Iris pigment epithelial cell (primary cell): ENCODE measurements around the gene ABHD15.

Source experiments
- DNase-seq: peaks from one replicate; pipeline ENCODE4 v3.0.0-alpha.2; 2011; ENCODE audit warnings: low read depth

The ABHD15 gene

GRCh38 chr17:29583324-29584248 lies 16.7 kb upstream of the ABHD15 start:
- no peak for DNase-seq

GRCh38 chr17:29582772-29583171 lies 15.9 kb upstream of the ABHD15 start:
- DNase-seq, result no peak

DNA sequence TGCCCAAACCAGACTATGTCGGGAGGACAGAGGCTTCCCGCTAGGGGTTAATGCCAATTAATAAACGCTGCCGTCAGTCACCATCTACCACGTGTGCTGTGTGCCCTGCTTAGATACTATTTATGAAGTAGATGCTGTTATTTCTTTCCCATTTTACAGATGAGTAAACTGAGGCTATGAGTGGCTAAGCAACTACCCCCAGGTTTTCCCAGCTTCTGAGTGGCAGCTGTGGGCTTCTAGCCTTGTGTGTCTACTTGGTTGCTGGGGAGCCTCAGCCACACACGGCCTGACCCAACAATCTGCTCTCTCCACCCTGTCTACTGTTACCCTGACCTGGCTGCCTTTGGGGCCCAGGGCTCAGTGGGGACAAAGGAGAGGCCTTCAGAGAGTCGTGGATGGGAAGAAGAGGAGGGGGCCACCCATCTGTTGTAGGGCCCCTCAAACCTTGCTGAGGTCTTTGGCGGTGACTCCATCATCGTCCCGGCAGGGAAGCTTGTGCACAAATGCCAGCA lies 15.5 kb upstream of the ABHD15 start:
- DNase-seq, result no peak

DNA sequence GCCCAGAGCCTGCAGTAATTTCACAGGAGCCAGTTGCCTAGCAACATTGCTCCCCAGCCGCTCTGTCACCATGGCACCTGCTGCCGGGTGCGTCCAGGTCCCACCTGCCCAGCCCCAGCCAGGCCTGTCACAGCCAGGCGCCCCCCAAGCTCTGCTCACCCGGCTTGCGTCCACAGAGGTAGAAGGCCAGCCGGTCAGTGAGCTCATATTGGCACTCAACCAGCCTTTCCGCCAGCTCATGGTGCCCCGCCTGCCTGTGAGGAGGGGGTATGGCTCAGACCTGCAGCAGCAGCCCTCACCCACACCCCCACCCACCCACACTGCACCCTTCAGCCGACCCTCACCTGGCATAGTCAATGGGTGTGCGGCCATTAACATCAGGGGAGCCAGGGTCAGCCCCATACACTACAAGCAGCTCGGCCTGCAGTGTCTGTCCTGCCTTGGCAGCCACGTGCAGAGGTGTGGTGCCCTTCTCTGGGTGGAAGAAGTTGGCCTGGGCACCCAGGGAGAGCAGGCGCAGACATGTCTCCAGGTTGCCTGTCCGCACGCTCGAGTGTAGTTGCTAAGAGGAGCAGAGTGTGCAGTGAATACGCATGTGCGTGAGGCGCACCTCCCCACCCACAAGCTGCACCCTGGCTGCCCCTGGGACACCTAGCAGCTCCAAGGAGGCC lies 14.9 kb upstream of the ABHD15 start:
- DNase-seq, result no peak

DNA sequence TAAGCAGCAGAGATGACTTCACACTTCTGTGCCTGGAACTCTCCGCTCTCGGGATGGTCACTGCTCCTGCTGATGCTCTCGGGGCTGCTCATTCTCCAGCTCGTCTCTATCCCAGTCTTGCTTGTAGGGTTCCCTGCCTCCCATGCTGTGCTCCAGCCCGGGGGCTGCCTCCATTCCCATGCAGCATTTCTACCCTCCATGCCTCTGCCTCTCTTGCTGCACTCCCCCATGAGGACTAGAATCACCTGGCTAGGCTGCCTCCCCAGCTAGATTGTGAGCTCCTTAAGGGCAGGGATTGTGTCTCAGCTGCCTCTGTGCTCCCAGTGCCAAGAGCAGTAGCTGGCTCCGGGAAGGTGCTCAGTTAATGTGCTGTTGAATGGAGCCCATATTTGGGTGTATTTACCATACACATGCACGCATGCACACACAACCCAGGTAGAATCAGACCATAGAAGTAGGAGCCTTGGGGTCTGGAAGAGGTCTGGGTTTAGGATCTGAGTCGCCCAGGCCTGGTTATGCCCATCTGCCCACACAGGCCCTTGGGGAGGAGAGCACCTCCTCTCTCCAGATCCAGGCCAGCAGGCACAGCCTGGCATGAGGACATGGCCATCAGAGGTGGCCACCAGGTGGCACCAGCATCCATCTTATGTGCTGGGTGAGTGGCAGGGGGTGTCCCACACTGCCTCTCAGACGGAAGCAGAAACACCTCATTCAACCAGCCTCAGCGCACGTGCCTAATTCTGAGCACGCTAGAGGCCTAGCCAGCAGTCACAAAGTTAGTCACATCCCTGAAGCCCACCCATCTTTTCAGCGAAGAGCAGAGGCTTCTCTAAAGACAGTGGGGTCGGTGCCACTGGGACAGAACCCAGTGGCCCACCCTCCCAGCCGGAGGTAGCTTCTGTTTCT lies 13.3 kb upstream of the ABHD15 start:
- peak; percentile 73 for DNase-seq

DNA sequence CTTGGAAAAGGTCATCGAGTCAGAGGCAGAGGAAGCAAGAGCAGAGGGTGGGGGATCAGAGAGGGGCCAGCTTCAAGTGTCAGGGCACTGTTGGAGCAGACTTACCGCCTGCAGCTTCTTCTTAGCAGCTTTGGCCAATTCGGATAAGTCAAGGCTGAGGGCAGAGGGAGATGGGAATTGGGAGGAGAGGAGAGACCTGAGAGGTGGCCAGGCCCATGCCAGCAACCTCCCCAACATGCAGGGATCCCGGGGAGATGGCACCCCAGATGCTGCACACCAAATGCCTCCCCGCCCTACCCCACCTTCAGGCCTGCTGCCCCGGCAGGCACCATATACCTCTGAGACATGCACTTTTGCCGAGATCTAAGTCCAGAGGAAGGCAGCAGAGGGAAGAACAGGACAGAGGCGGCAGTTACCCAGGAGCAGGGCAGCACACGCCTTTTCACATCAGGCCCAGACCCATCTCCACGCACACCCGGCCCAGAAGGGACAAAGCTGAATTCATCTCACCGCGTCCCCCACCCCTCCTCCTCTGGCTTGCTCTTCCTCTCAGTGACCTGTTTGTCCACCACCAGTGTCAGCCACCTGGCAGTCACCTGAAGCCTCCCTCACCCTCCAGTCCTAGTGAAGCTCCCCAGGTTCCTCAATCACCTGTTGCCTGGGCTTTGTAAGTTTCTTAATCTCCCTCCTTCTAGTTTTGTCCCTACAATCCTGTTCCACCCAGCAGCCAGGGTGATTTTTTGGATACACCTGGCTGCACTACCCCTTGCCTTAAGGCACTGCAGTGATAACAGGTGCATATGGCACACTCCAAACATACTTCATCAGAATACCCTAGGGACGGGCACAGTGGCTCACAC lies 12.0 kb upstream of the ABHD15 start:
- no peak for DNase-seq

DNA sequence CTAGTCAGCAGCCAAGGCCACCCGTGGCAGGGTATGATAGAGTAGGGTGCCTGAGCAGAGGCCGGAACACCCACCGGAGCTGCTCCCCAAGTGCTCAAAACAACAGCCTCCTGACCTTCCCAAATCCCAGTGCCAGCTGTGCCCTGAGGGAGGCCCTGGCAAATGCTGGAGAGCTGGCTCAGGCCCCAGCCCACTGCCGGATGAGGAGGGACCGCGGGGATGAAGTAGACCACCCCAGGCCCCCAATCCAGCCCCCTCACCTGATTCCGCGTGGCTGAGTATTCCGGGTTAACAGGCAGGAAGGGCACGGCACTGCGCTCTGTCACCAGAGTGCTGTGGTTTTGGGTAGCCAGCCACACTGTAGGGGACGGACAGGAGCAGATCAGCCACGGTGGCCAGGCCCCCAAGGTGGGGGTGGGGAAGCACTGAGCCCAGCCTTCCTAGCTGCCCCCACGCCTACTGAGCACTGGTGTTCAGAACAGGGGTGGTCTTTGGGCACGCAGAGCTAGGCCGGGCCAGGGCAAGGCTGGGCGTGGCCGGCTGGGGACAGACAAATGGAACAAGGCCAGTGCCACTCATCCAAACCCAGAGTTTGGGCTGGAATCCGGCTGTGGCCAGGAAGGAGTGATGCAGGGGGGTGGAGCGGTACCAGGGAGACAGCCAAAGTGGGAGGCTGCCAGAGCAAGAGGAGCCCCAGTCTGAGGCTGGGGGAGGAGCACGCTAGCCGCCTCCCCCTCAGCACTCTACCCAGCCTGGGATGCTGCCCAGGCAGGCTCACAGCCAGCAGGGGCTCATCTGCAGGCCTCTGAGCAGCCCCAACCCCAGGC lies 10.8 kb upstream of the ABHD15 start:
- DNase-seq, result no peak

DNA sequence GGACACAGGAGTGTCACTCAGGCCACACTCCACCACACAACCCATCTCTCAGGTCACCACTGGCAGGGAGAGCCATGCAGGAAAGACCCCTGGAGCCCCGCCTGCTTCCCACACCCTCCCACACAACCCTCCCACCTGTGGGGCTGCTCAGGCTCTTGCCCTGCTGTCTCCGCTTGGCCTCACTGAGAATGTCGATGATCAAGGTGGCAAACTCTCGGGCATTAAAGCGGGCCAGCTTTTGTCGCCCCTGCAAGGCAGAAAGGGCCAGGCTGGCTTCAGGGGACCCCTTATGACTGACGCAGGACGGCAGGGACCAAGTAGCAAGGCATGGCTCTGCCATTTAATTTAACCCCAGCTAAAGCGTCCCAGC lies 10.1 kb upstream of the ABHD15 start:
- no peak for DNase-seq

GRCh38 chr17:29576214-29577000 lies 9.6 kb upstream of the ABHD15 start:
- DNase-seq, result no peak

DNA sequence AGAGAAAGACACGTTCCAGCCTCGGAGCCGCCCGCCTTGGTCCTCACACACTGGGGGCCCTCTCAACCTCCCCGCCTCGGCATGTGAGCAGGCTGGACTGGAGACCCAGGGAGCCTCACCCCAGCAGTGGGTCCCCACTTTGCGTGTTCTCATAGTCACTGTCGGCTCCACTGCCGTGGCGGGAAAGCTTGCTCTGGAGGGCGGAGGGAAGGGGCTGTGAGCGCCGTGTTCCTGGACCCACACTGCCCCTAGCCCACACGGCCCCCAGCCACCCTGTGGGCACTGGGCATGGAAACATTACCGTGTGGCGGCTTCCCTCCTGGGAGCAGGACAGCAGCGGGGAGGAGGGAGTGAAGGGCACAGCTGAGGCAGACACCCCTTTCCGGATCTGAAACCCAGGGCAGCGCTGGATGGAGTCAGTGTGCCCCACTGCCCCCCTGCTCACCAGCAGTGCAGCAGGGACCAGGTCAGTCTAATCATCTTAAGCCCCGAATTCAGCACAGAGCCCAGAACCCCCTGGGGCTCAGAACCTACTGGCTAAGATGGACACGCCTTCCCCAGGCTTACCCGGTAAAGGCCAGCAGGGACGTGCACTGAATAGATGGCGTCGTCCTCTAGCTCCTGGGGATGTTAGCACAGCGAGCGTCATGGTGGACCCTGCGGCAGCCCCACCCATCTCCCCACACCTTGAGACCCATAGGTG lies 8.8 kb upstream of the ABHD15 start:
- no peak for DNase-seq

GRCh38 chr17:29574732-29575510 lies 8.1 kb upstream of the ABHD15 start:
- DNase-seq, result no peak

DNA sequence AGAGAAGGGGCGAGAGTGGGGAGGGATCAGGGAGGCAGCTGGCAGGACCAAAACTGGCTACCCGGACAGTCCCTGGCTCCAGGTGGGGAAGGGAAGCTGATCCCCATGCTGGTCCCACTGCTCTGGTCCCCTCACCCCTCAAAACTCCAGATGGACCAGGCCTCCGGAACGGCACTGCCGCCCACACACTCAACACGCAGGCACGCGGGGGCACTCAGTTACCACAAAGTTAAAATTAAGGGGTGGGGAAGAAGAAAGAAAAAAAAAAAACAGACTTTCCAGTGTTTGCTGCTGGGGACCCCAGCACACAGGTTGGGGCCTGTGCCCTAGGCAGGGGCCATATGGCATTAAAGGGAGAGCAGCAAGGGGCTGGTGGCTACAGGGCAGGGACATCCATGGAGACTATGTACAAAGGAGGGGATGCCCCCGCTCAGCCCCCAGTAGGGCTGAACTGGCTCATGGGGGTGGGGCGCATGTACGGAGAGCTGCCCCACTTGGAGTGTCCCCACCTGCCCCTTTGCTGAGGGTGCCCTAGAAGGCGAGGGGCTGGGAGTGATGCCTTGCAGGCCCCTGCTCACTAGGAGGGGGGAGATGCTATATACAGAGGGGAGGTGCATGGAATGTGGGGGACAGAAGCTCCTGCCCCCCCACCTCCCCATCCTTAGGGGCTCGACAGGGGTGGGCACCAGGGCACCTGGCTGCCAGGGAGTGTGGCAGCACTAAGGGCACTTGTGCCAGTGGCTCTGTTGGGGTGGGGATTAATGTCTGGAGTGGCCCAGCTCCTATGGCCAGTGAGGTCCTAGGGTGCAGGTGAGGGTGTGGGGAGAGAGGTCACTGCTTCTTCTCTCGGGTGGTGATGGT lies 7.3 kb upstream of the ABHD15 start:
- DNase-seq, result no peak

- DNase-seq, result no peak
These were observed 6.7 kb upstream of the ABHD15 start for GRCh38 chr17:29573558-29573869.

DNA sequence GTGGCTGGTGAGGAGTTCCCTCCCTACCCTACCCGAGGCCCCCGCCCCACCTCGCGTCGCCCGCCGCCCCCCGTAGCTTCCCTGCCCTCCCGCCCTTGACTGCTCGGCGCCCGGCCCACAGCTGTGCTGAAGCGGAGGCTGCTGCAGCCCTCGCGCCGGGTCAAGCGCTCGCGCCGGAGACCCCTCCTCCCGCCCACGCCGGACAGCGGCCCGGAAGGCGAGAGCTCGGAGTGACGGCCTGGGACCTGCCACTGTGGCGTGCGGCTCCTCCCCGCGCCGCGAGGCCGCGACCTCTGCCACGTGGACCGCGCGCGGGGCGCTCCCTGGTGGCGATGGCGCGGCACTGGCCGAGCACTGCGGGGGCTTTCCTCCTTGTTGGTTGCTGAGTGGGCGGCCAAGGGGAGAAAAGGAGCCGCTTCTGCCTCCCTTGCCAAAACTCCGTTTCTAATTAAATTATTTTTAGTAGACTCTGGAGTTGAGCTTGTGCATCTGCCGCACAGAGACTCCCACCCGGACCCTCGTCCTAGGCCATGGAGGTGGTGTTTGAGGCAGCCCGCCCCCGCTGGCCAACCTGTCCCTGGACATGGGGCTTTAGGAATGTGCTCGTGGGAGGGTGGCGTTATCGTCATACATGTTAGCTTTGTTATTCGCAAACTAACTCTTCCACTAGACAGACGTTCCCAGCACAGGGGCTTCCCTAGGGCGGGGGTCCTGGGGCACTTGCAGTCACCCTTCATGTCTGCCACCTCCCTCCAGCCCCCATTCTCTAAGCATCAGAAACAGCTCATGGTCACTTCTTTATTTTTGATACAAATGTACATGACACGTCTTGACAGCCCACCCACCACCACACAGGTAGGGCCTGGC lies 6.1 kb upstream of the ABHD15 start:
- DNase-seq, result peak; percentile 58

- no peak for DNase-seq
These were observed 5.2 kb upstream of the ABHD15 start for GRCh38 chr17:29571883-29572681.
